Lower leg skin (tissue), 4 donors: ENCODE data around the gene ADGRG6. TPM values are rescaled to one million over a fixed set of nuclear protein-coding genes. Genes with fewer than 3 reads are reported as not detected.

ENCODE experiments used
- DNase-seq, 2 donors: peaks; one replicate each; pipeline ENCODE4 v3.0.0-alpha.2; 2019; ENCODE audit warnings: low spot score in 2 of 2
- H3K4me3 ChIP-seq: fragments of 200-600 bp; sonication (generic); 2 replicates; pipeline ENCODE4 v1.5.1; 2017; ENCODE audit warnings: mild to moderate bottlenecking, low read depth; ENCODE audit not compliant: poor library complexity, severe bottlenecking
- CTCF ChIP-seq, 3 donors: fragments of 450-650 bp; IDR thresholded peaks; one replicate each; pipeline ENCODE4 v1.5.1; 2016; ENCODE audit warnings: antibody characterized with exemption in 3 of 3, mild to moderate bottlenecking in 3 of 3, moderate library complexity in 2 of 3
- POLR2A ChIP-seq, 2 donors: fragments of 450-650 bp; IDR thresholded peaks; one replicate each; pipeline ENCODE4 v1.6.1; 2016 to 2017; ENCODE audit warnings: antibody characterized with exemption in 2 of 2, mild to moderate bottlenecking in 1 of 2, moderate library complexity in 1 of 2
- WGBS, 2 donors: methylation state at CpG; one replicate each; pipeline ENCODE4 v1.1.5; 2018; 5-methylcytosine and 5-hydroxymethylcytosine counted together
- intact Hi-C: fragments of 100-400 bp; cut with DNase I; formaldehyde crosslinking; loops from one replicate; pipeline ENCODE4 v1.15.0; 2023; ENCODE audit warnings: low total_unique reads
- total RNA-seq, 4 donors: library from RNA; depleted of rRNA; stranded (reverse); fragments of >200 nt; gene quantifications; one replicate each; pipeline ENCODE4 v1.1.0, GENCODE V29; 2016

ADGRG6 gene
- total RNA-seq, 4 donors from 2014 or later: 41.8 to 54.8 (median 50.0) TPM

GRCh38 chr6:142262231-142262630 is 39.6 kb upstream of the ADGRG6 start:
- intact Hi-C loops: no loop called here
- TF ChIP-seq POLR2A (IDR thresholded peaks at IDR 0.05) (no peak), CTCF (IDR thresholded peaks at IDR 0.05) (no peak)
- H3K4me3 ChIP-seq: no peak overlapping the region
- no peak for DNase-seq

- no peak overlapping the region for H3K4me3 ChIP-seq
- TF ChIP-seq POLR2A (IDR thresholded peaks at IDR 0.05) (no peak), CTCF (IDR thresholded peaks at IDR 0.05) (no peak)
- 96 to 98% methylated on average over 1 of the region's 1 CpG for WGBS, 2 donors
- DNase-seq: no peak
- intact Hi-C loops: no loop called here
Observed at GRCh38 chr6:142265476-142265875, 36.3 kb upstream of the ADGRG6 start.

GRCh38 chr6:142266060-142266459 is 35.7 kb upstream of the ADGRG6 start:
- no peak overlapping the region for H3K4me3 ChIP-seq
- WGBS, 2 donors: 76 to 83% methylated on average over 4 of the region's 4 CpGs
- TF ChIP-seq CTCF (IDR thresholded peaks at IDR 0.05) (no peak), POLR2A (IDR thresholded peaks at IDR 0.05) (no peak)
- intact Hi-C loops: no loop called here
- DNase-seq: no peak

- intact Hi-C loops: no loop called here
- 79 to 82% methylated on average over 1 of the region's 1 CpG for WGBS, 2 donors
- TF ChIP-seq POLR2A (IDR thresholded peaks at IDR 0.05) (no peak), CTCF (IDR thresholded peaks at IDR 0.05) (no peak)
- H3K4me3 ChIP-seq: no peak overlapping the region
- DNase-seq: no peak
Observed at GRCh38 chr6:142271476-142271875, 30.3 kb upstream of the ADGRG6 start.

GRCh38 chr6:142274656-142275055 is 27.2 kb upstream of the ADGRG6 start:
- 72 to 78% methylated on average over 4 of the region's 4 CpGs for WGBS, 2 donors
- no peak overlapping the region for H3K4me3 ChIP-seq
- TF ChIP-seq POLR2A (IDR thresholded peaks at IDR 0.05) (no peak), CTCF (IDR thresholded peaks at IDR 0.05) (no peak)
- intact Hi-C loops: no loop called here
- no peak for DNase-seq

GRCh38 chr6:142275236-142276006 is 26.4 kb upstream of the ADGRG6 start:
- H3K4me3 ChIP-seq: no peak overlapping the region
- TF ChIP-seq CTCF (IDR thresholded peaks at IDR 0.05) (no peak), POLR2A (IDR thresholded peaks at IDR 0.05) (no peak)
- WGBS, 2 donors: 42 to 54% methylated on average over 5 of the region's 5 CpGs
- intact Hi-C loops: no loop called here
- no peak for DNase-seq
